ENCODE measurements around the gene ELL2.

ELL2 gene

GRCh38 chr5:95961617-95962474, at the start of gene ELL2:
ELL2 (minus strand) TSS chr5:95961851; CDS start chr5:95961721, 130 bp downstream.
- peak; percentile 96 for DNase-seq (ENCODE audit: low read depth)

- DNase-seq (ENCODE audit: low read depth) = no peak
Observed at GRCh38 chr5:96008987-96009647, 47.5 kb upstream of the ELL2 start.

DNA sequence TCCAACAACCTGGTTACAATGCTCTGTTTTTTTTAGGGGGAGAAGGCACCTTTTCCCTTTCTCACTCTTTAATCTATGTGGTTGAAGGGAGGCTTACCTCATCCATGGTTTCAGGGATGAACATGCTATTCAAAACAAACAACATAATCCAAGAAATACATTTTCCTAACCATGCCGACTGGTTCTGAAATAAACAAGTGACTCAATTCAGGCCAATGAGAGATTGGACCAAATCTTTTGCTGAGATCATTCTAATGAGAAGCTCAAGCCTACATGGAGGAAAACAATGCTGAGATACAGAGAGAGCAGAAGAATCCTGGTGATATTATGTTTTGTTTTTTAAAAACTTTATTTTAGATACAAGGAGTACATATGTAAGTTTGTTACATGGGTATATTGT, 46.8 kb upstream of the ELL2 start:
- no peak for DNase-seq (ENCODE audit: low read depth)

DNA sequence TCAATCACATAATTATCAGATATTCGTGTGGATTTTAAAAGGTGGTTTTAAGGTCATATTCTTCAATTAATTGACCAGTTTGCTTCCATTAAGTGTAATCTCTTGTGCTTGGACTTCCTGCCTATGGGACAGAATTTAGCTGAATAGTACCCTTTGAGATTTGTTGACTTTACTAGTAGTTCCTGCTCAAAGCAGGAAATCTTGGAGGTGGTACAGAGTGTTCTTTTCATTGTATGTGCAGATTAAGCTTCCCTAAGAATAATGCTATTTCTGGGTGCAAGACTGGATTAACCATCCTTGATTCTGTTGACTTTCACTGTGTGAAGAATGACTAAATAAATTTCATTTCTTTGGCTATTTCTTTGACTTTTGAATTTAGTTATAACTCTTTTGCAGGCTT, 45.4 kb upstream of the ELL2 start:
- DNase-seq (ENCODE audit: low read depth) = no peak

- DNase-seq (ENCODE audit: low read depth) = no peak
Observed at GRCh38 chr5:96006291-96006690, 44.6 kb upstream of the ELL2 start.

DNA sequence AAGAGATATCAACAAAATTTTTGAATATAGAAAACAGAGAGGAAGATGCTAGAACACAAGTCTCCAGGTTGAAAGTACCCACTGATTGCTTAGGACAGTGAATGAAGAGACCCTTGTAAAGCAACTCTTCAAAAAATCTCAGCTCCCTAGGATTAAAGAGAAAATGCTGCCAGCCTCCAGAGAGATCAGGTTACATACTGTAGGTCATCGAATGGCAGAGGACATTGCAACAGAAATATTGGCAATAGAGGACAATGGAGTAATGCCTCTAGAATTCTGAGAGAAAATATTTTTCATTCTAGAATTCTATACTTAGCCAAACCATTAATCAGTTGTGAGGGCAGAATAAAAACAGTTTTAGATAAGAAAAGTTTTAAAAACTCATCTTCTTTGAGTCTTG, 43.1 kb upstream of the ELL2 start:
- DNase-seq (ENCODE audit: low read depth) = no peak

DNA sequence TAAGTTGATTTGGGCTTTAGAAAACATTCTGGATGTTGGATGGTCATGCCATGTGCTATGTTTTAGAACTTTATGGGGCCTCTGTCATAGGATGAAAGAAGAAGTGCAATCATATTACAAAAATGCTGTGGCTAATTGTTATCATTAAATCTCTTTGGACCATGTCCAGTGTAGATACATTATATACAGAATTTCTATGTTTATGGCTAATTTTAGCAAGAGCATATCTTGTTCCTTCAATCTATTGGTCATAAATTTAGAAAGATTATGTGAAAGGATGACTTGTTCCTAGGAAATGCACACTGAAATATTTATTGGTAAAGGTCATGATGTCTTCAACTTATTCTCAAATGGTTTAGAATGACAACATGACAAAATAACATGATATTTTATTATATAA, 42.4 kb upstream of the ELL2 start:
- DNase-seq (ENCODE audit: low read depth) = no peak

- DNase-seq (ENCODE audit: low read depth) = no peak
Observed at GRCh38 chr5:96001262-96001661, 39.6 kb upstream of the ELL2 start.

DNA sequence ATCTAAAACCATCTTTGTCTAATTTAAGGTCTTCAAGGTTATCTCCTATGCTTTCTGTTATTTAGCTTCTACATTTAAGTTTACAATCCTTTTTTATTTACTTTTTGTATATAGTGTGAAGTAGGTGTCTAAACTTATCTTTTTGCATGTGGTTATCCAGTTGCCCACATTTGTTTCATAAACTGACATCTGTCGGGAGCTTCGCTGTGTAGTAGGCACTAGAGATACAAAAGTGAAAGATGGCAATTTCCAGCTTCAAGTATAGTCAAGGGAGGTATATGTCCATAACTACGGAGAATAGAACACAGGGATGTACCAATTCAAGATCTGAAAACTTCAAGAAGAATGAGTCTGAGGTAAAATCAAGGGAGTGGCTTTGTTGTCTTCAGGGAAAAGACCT, 38.7 kb upstream of the ELL2 start:
- no peak for DNase-seq (ENCODE audit: low read depth)

GRCh38 chr5:95996904-95997723, 35.5 kb upstream of the ELL2 start:
- no peak for DNase-seq (ENCODE audit: low read depth)

GRCh38 chr5:95995962-95996489, 34.4 kb upstream of the ELL2 start:
- no peak for DNase-seq (ENCODE audit: low read depth)

- DNase-seq (ENCODE audit: low read depth) = no peak
Observed at GRCh38 chr5:95993776-95994175, 32.1 kb upstream of the ELL2 start.

DNA sequence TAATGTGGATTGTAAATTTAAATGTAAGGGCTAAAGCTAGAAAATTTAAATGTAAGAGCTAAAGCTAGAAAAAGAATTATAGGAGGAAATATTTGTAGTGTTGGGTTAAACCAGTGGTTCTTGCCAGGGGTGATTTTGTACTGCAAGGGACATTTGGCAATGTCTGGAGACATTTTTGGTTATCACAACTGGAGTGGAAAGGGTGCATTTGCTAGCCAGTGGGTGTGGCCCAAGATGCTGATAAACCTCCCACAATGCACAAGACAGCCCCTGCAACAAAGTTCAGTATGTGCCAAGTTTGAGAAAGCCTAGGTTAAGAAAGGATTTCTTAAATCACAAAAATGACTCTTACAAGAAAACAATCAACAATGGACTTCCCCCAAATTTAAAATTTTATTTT, 31.6 kb upstream of the ELL2 start:
- DNase-seq (ENCODE audit: low read depth) = no peak

- no peak for DNase-seq (ENCODE audit: low read depth)
Observed at GRCh38 chr5:95989283-95990048, 27.8 kb upstream of the ELL2 start.

- no peak for DNase-seq (ENCODE audit: low read depth)
Observed at GRCh38 chr5:95988877-95989276, 27.2 kb upstream of the ELL2 start.

DNA sequence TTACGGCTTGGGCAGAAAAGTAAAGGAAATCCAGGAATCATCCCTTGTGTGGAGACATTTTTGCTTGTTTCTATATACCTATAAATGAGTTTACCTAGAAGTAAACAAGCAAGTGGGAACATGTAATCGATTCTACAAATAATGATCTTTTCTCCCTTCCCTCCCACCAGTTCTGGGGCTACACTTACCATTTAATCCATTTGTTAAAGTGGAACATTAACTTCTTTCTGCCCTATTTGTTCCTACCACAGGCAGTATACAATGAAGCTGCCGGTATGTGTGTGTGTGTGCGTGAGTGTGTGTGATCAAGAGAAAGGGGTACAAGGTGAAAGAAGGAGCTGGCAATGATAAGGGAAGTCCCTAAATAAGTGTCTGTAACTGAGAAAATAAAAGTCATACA, 26.4 kb upstream of the ELL2 start:
- DNase-seq (ENCODE audit: low read depth) = no peak

DNA sequence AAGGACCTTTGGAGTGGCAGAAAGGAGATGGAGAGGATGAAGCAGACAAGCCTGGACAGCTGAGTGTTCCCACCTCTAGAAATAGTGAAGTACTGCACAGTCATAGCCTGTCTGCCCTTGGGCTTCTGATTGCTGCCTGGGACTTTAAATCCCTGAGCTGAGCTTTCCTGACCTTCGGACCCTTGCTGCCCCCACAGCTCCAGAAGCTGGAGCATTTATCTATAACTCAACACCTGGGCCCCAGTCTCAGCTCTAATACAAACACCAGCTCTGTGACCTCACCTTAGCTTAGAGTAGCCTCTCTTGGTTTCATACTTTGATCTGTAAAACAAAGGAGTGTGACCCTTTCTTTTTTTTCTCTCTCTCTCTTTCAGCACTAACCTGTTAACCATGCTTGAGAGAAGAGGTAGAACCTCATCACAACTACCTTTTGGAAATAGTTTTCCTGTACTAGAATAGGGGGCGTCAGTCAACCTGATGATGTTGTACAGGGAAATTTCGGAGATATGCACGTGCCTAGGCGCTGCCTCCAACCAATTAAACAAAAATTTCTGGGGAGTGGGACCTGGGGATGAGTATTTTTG, 25.4 kb upstream of the ELL2 start:
- DNase-seq (ENCODE audit: low read depth) = no peak

DNA sequence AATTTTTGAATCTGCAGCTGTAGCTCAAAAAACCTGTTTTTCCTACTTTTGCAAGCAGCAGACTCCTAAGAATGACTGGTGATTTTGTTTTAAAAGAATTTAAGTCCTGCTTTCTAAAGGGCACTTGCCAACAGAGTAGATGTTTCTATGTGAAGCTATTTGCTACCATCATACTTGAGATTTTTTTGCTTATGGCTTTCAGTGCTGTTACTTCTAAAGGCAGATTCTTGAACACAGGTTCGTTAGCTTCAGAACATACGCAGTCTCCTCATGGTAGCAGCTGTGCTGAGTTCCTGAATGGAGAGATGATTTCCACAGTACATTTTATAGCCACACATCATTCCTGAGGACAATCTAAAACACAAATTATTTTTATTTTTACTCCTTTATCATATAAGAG, 24.4 kb upstream of the ELL2 start:
- DNase-seq (ENCODE audit: low read depth) = no peak

- DNase-seq (ENCODE audit: low read depth) = no peak
Observed at GRCh38 chr5:95985249-95985648, 23.6 kb upstream of the ELL2 start.

GRCh38 chr5:95984287-95984938, 22.8 kb upstream of the ELL2 start:
- no peak for DNase-seq (ENCODE audit: low read depth)

GRCh38 chr5:95983509-95983908, 21.9 kb upstream of the ELL2 start:
- DNase-seq (ENCODE audit: low read depth) = no peak
